ENCODE data around the gene BACH1. TPM values are rescaled to one million over a fixed set of nuclear protein-coding genes. Genes with fewer than 3 reads are reported as not detected.
A peak's percentile ranks its signal among the peaks of the same experiment; 100 is the strongest.

BACH1 gene
- total and polyA plus RNA-seq, 10 of the 15 experiments (the other 5 are each of a cell fraction or from before 2014, with no cell fraction given), result 3.2 to 25.7 (median 10.5) TPM

DNA sequence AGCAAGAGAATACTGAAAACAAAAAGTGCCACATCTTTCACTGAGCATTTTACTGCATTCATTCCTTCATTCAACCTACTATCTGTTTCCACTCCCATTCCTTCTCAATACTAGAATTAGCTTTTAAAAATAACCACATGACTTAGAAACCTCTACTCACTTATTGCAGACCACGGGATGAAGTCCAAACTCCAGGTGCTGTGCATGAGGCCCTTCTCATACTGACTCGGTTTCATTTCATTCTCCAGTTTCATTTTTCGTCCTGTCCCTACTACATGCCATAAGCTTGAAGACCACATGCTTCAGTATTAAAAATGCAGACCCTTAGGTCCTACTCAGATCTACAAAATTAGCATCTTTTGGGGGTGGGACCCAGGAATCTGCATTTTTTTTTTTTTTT, 2.3 kb upstream of the BACH1 start:
- Histone ChIP-seq H3K36me3 (ENCODE audit: control insufficient read depth in 2 of 2, insufficient read depth in 2 of 2, low read length in 1 of 2) (no peaks in the 10 kb centered on the region), H3K79me2 (ENCODE audit: control insufficient read depth, insufficient read depth, low read length) (peaks cover 23% of the 10 kb centered on the region), H3K4me3 (no peak overlapping the region), H3K4me2 (ENCODE audit: control insufficient read depth, insufficient read depth) (peak overlapping the region; percentile 70), H4K20me1 (ENCODE audit: control insufficient read depth, insufficient read depth) (no peaks in the 10 kb centered on the region), H3K9ac (ENCODE audit: control insufficient read depth, insufficient read depth, low read length) (no peak overlapping the region), H3K27ac (ENCODE audit: control insufficient read depth, insufficient read depth) (peak overlapping the region; percentile 9; the same call in 1 of the 2 replicates), H2AFZ (ENCODE audit: control insufficient read depth, low read depth, low read length) (0 out of 2 replicates have a peak overlapping the region, but pooled peaks have one; percentile 18), H3K4me1 (ENCODE audit: control insufficient read depth, insufficient read depth, low read length) (peaks cover 26% of the 10 kb centered on the region), H3K27me3 (replicated peaks in 1 of 2; ENCODE audit: control insufficient read depth in 2 of 2, insufficient read depth in 2 of 2, low read length in 1 of 2) (no peaks in the 10 kb centered on the region), H3K9me3 (replicated peaks; ENCODE audit: control insufficient read depth, insufficient read depth, low read length) (peaks cover 9% of the 10 kb centered on the region; the same call in 2 of the 3 replicates)
- no peak for FAIRE-seq
- CTCF ChIA-PET, result interaction anchor here (1.1 to 13.2 kb wide), 7 partner anchors 49 to 206 kb away, joined by 3 to 157 read pairs (median 4); no protein-coding TSS in a partner anchor
- POLR2A ChIA-PET, result interaction anchor here (0.6 to 1.7 kb wide), 6 partner anchors 35 to 175 kb away, joined by 3 to 7 read pairs (median 4); no protein-coding TSS in a partner anchor
- in situ Hi-C loops (cut with MboI), result loop anchor here (5.0 kb wide), 1 partner anchor 59 kb away; no protein-coding TSS in a partner anchor
- no peak for DNase-seq (ENCODE audit: low read depth, low spot score)
- BruUV-seq (replicated peaks), result no TSS peak
- RAD21 ChIA-PET (ENCODE audit: unreplicated experiment), result interaction anchor here (1.4 to 16.3 kb wide), 4 partner anchors 29 to 132 kb away, joined by 3 to 257 read pairs (median 6); no protein-coding TSS in a partner anchor
- WGBS (ENCODE audit: insufficient coverage, insufficient replicate concordance, low lambda C conversion rate, missing lambda C conversion rate), result 18% methylated on average over 3 of the region's 3 CpGs
- intact Hi-C loops (cut with micrococcal nuclease; ENCODE audit: unreplicated experiment), result no loop called here
- ATAC-seq, result no peak
- SMC1A ChIA-PET (ENCODE audit: uncharacterized antibody, unreplicated experiment), result interaction anchor here (0.6 to 17.9 kb wide), 11 partner anchors 9 to 209 kb away, joined by 3 to 297 read pairs (median 3); no protein-coding TSS in a partner anchor
- no peak for TF ChIP-seq HDAC6 (IDR thresholded peaks at IDR 0.05; ENCODE audit: unreplicated experiment)
- TF ChIP-seq MYC (IDR thresholded peaks at IDR 0.05; ENCODE audit: insufficient read depth, insufficient read length, insufficient replicate concordance, low read length, severe bottlenecking), result no peak
- no peak for TF ChIP-seq NR2C2 (IDR thresholded peaks at IDR 0.05; ENCODE audit: borderline replicate concordance, control insufficient read depth, insufficient read length, low read depth)
- no peak for TF ChIP-seq CTCF (IDR thresholded peaks at IDR 0.05 in 2 of 3, conservative IDR thresholded peaks at IDR 0.05 in 1 of 3; ENCODE audit: control insufficient read depth in 2 of 3, extremely low read depth in 1 of 3, insufficient read depth in 1 of 3, low read depth in 3 of 3, low read length in 3 of 3)
- 0 out of 2 replicates have a peak, but pooled peaks have one; percentile 21 for TF ChIP-seq ATF2 (IDR thresholded peaks at IDR 0.05; ENCODE audit: low read length)
- TF ChIP-seq RUNX3 (IDR thresholded peaks at IDR 0.05; ENCODE audit: low read length), result peak; percentile 34; the same call in 1 of the 2 replicates
- no peak for TF ChIP-seq SKIL (IDR thresholded peaks at IDR 0.05; ENCODE audit: low read depth, poor library complexity, severe bottlenecking)
- no peak for TF ChIP-seq YY1 (IDR thresholded peaks at IDR 0.05; ENCODE audit: low read depth, low read length)
- TF ChIP-seq, protein P1, sequence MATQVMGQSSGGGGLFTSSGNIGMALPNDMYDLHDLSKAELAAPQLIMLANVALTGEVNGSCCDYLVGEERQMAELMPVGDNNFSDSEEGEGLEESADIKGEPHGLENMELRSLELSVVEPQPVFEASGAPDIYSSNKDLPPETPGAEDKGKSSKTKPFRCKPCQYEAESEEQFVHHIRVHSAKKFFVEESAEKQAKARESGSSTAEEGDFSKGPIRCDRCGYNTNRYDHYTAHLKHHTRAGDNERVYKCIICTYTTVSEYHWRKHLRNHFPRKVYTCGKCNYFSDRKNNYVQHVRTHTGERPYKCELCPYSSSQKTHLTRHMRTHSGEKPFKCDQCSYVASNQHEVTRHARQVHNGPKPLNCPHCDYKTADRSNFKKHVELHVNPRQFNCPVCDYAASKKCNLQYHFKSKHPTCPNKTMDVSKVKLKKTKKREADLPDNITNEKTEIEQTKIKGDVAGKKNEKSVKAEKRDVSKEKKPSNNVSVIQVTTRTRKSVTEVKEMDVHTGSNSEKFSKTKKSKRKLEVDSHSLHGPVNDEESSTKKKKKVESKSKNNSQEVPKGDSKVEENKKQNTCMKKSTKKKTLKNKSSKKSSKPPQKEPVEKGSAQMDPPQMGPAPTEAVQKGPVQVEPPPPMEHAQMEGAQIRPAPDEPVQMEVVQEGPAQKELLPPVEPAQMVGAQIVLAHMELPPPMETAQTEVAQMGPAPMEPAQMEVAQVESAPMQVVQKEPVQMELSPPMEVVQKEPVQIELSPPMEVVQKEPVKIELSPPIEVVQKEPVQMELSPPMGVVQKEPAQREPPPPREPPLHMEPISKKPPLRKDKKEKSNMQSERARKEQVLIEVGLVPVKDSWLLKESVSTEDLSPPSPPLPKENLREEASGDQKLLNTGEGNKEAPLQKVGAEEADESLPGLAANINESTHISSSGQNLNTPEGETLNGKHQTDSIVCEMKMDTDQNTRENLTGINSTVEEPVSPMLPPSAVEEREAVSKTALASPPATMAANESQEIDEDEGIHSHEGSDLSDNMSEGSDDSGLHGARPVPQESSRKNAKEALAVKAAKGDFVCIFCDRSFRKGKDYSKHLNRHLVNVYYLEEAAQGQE (IDR thresholded peaks at IDR 0.05; ENCODE audit: low read depth, low read length), result no peak
- TF ChIP-seq ASH2L (IDR thresholded peaks at IDR 0.05; ENCODE audit: borderline replicate concordance, low read depth), result no peak
- TF ChIP-seq ZNF24 (IDR thresholded peaks at IDR 0.05), result peak; percentile 62; the same call in 1 of the 2 replicates
- TF ChIP-seq EED (IDR thresholded peaks at IDR 0.05; ENCODE audit: low read depth), result peak; percentile 35; the same call in 1 of the 2 replicates

Measured in GM12878 (cell line).